Uterus (tissue), 2 donors: ENCODE results near the gene DOCK4.

Experiments used
- POLR2A ChIP-seq, 2 donors: fragments of 450-650 bp; IDR thresholded peaks; one replicate each; pipeline ENCODE4 v1.6.1; 2016; ENCODE audit warnings: antibody characterized with exemption in 2 of 2, mild to moderate bottlenecking in 1 of 2, moderate library complexity in 1 of 2
- TF ChIP-seq, protein P1 (sequence below), 4 experiments: fragments of 200-600 bp in 2 of 4; fragments of 450-650 bp in 2 of 4; sonication (generic) in 2 of 4; IDR thresholded peaks; one replicate each; pipeline ENCODE4 v1.5.1; 2016 to 2019; ENCODE audit warnings: antibody characterized with exemption in 4 of 4, mild to moderate bottlenecking in 2 of 4, moderate library complexity in 1 of 4

- TF ChIP-seq, protein P1, sequence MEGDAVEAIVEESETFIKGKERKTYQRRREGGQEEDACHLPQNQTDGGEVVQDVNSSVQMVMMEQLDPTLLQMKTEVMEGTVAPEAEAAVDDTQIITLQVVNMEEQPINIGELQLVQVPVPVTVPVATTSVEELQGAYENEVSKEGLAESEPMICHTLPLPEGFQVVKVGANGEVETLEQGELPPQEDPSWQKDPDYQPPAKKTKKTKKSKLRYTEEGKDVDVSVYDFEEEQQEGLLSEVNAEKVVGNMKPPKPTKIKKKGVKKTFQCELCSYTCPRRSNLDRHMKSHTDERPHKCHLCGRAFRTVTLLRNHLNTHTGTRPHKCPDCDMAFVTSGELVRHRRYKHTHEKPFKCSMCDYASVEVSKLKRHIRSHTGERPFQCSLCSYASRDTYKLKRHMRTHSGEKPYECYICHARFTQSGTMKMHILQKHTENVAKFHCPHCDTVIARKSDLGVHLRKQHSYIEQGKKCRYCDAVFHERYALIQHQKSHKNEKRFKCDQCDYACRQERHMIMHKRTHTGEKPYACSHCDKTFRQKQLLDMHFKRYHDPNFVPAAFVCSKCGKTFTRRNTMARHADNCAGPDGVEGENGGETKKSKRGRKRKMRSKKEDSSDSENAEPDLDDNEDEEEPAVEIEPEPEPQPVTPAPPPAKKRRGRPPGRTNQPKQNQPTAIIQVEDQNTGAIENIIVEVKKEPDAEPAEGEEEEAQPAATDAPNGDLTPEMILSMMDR (IDR thresholded peaks at IDR 0.05), result no peak
- no peak for TF ChIP-seq POLR2A (IDR thresholded peaks at IDR 0.05)
These were observed 455.3 kb downstream of the DOCK4 start for GRCh38 chr7:111750878-111751277.
